Stimulated activated CD4-positive, alpha-beta T cell treated with anti-CD3 and anti-CD28 coated beads, Interleukin-2, amount 100 ng/mL, for 4 hours (primary cell): ENCODE results near the gene UPK2.

Experiments
- DNase-seq: peaks from one replicate; pipeline ENCODE4 v3.0.0-alpha.2; 2020; ENCODE audit warnings: low read depth

UPK2 gene

DNA sequence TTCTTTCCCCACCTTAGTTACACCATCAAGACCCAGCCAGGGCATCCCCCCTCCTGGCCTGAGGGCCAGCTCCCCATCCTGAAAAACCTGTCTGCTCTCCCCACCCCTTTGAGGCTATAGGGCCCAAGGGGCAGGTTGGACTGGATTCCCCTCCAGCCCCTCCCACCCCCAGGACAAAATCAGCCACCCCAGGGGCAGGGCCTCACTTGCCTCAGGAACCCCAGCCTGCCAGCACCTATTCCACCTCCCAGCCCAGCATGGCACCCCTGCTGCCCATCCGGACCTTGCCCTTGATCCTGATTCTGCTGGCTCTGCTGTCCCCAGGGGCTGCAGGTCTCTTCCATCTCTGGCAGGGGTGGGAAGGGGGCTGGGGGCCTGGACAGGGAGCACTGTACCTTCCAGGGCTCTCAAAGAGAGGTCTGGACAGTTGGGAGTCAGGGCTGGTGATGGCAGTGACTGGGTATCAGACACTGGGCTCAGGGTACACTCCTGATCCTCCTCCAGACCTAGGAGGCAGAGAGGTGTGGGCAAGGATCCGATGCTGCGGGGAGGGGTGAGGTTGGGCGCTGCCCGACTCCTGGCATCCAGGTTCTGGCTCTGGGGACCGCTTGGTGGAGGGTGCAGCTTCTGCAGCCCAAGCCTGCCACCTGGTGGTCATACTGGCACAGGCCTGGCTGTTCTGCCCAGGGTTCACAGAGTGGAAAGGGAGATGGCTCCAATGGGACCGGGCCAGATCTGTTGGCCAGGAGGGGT, at the start of gene UPK2:
Gene UPK2 (plus strand): TSS at position 205 of the 753 bp plus-strand sequence. CDS start 53 bp downstream, at position 258.
- DNase-seq = peak; percentile 82

DNA sequence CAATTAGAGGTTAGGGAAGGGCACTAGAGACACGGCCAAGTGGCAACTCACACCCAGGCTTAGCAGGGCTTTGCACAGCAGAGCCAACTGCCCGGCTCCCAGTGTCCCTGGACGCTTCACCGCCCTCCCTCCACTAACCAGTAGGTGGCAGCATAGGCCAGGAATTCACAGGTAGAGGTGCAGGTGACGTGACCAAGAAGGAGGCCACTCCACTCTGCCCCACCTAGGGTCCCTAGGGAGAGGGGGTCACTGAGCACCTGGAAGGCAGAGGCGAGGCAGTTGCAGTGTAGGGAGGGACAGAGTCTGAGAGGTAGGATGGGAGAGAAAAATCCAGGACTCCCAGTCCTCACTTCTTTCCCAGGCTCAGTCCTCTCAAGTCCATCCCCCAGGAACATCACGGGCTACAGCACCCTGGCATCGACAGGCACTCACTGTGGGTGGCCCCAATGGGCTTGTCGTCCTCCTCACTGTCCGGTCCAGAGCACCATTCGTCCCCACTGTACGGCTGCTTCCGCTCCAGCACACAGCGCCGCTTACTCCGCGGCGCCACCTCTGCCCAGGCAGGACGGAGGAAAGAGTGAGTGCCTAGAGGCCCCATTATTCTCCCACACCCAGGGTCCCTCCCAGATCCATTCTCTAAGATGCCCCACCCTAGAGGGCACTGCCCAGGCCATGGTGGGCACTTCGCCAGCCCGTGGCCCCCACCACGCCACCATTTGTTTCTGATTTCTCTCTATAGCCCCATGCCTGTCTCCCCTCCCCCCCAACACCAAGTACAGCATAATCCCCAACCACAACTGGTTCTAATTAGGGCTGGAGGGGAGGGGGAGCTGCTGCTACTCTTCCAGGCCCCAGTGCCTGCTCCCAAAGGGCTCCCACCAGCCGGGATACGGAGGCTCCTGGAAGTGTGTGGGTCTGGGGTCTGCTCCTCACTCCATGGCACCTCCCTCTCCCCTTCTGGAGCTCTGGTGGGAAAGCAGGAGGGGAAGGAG, 48.8 kb upstream of the UPK2 start:
- DNase-seq = peak; percentile 76

DNA sequence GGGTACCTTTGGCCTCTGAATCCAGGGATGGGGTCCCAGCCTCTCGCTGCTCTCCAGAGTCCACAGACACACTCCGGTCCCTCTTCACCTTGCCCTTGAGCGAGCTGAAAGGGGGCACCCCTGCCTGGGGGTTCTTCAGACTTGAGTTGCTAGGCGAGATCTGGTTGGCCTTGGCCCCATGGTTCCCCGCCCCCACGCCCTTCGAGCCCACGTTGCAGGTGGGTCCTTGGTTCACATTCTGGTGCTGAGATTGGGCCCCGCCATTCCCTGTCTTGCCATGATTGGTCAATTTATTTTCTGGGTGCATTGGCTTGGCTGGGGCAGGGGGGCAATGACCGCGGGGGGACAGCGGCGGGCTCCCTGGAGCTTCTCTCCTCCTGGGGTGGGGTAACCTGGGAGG, 47.8 kb upstream of the UPK2 start:
- DNase-seq = no peak

DNA sequence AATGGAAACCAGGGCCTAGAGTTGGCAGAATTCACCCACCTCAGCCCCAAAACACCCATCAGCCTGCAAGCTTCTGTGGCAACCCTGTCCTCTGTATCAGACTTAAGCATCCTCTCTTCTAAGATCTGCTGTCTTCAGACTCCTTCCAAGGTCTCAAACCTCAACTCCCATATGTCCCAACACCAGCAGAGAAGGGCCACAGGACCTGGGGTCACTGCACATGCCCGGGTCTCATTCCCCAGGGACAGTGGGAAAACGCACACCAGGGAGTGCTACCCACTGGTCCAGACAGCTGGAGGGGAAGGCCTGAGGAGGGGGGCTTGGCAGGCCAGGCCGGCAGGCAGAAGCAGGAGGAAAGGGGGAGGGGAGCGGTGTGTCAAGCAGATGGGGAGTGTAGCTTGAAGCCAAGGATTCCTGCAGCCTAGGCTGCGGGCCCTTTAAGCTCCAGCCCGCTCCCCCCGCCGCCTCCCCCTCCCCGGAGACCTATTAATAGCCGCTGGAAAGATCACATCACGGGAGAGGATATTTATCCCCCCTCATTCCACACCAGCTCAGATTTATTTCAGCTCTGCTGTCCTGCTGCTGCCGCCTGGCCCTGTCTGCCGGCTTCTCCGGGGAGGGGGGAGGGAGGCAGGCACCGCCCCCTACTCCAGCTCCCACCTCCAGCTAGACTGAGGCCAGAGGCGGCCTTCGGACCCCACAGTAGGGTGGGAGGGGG, 47.0 kb upstream of the UPK2 start:
- DNase-seq = no peak

DNA sequence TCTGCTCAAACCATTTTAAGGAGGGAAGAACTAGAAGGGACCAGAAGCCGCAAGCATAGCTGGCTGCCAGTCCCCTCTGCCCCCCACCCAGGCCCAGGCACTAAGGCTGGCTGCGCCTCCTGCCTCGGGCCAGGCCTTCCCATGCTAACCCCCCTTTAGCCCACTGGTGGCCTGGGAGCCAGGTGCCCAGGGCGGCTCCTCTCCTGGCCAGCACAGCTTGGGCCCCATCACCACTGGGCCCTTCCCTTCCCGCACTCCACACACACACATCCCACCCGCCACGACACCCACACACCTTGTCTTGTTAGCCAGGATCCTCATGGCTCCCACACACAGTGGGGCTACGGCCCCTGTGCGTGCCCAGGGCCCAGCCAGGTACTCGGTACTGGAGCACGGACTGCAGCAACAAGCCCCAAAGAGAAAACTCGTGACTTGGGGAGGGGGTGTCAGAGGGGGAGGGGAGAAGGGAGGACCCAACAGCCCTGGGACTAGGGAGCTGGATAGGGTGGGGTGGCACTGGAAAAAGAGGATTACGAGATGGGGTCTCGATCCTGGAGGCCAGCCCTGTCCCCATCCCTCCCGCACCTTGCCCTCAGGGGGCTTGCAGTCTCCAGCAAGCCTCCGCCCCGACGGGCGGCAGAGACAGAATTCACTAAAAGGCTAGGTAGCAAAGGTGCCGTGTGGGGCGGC, 46.3 kb upstream of the UPK2 start:
- DNase-seq = no peak

DNA sequence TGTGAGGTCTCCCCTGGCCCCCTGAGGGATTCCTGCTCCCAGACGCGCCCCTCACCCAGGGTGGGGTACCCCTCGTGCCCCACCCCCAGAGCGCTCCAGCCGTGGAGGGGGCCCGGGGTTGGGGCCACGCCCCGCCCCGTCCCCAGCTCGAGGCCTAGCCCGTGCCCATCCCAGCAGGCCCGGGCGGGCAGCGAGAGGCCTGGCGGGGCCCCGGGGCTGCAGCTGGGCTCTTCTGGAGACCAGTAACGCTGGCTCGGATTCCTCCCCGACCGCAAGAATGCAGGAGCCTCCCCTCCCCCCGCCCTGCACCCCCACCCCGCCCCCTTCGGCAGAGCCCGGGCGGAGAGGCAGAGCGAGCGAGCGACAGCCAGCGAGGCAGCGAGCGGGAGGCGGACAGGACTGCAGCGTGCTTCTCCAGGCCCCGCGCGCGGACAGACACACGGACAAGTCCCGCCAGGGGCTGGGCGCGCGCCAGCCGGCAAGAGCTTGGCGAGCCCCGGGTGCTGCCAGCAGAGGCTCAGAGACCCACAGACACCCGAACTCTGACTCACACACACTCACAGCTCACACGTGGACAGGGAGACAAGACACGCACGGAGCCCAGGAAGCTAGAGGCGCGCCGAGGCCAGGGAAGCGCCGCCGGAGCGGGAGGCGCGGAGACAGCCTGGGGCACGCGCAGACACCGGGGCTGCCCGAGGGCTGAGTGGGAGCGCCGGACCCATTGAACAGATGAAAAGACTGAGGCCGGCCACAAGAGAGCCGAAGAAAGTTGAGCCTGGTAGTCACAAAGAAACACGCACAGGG, 45.6 kb upstream of the UPK2 start:
- peak; percentile 59 for DNase-seq

DNA sequence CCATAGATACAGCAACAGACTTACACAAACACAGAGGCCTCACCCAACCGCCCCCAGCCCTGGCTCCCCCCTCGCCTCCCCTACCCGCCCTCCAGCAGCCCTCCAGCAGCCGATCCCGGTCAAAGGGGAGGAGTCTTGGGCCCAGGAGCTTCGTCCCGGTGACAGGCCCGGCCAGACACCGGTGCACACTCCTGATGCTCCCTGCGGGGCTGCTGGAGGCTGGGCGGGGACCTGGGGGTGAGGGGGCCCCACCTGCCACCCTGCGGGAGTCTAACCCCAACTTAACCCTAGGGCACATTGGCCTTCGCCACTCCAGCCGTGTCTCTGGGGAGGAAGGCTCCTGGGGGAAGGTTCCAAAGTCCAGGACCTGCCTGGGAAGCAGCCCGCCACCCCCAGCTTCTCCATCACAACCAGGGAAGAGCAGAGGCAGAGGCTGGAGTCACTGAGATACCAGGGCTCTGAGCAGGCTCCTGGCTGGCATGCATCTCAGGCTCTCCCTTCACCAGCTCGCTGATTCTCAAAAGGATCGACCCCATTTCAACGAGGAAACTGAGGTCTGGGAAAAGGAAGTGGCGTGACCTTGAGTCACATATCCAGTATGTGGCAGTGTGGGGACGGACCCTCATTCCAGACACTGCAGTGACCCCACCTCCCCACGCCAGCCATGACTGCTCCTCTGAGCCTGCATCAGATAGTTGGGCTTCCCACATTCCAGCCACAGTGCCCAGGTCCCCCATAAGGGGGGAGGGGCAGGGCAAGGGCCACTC, 44.8 kb upstream of the UPK2 start:
- no peak for DNase-seq

DNA sequence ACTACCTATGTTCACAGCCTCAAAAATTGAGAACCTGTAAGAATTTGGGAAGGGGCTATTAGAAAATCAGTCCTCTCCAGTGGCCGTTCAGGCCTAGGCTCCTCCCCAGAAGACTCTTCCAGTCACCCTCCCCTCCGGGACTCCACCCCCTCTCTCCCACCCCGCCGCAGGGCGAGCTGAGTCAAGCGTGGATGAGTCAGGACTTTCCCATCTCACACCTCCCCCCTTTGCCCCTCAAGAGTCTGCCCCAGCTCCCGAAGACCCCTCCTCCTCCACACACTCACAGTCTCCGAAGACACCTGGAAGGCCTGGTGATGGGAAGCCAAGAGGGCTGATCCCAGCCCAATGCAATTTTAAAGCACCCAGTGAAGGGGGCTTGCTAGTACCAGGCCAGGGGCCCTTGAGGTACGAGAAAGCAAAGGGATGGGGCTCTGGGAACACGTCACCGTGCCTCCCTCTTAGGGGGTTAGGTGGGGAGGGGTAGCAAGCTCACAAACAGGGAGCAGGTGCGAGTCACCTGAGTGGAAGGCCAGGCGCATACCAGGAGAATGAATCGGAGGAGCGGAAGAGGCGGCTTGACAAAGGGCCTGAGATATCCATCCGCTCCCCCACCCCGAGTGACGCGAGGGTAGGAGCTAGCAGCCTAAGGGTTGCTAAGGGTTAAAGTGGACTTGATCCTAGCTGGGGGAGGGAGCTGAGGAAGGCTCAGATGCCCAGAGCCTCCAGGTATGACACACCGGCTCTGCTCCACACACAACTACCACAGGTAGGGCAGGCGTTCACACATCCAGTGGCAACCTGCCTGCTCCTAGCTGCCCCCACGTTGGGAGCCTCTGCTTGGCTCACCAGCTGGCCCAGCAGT, 44.0 kb upstream of the UPK2 start:
- peak; percentile 85 for DNase-seq

DNA sequence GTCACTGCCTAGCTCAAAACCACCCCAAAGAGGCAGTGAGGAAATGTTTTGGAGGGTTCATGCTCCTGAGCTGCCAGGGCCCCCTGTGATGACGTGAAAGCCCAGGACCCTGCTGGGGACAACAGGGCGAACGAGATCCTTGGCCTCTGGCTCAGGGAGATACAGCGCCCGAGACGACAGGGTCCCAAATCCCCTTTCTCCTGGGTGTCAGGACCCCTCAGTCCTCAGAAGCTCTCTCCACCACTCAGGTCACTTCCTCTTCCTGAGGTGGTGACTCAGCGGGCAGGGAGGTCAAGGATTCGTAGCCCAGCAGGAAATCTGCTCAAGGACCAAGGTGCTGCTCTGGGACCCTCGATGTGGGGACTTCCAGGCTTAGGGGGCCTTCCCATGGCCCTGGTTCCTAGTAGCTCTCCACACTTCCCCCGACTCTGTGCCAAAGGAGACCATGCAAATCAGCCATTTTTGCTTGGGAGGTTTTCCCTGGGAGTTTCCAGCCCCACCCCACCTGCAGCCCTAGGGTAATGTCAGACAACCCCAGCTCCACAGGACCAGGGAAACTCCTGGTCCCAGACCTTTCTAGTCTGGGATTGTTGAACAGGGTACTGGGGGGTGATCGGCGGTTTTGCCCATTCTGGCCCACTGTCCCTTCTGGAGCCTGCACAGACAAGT, 43.2 kb upstream of the UPK2 start:
- no peak for DNase-seq

DNA sequence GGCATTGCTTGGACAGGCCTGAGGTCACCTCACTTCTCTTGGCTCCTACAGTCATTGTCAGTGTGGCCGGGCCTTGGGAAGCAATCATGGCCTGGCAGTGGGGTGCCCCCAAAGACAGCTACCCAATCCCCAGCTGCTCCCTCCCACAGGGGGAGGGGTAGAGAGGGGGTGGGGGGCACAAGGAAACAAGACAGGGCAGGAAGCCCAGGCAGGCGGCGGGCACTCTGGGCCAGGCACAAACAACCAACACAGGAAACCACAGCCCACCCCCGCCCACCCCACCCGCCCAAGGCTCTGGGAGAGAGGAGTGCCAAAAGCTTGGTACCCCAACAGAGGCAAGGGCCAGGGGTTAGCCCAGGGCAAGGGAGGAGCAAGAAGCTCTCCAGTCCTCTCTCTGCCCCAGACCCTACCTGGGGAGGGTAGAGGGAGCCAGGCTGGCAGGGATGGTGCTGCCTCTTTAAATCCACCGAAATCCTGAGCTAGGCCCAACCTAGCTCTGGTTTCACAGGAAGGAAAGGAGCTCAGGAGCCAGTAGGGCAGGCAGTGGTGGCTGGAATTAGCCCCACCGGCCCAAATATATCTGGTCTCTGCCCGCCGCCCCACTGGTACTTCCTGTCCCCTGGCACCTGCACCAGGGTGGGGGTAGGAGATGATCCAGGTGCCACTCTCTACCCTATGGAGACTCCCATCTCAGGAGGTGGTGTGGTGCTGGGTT, 42.5 kb upstream of the UPK2 start:
- no peak for DNase-seq

DNA sequence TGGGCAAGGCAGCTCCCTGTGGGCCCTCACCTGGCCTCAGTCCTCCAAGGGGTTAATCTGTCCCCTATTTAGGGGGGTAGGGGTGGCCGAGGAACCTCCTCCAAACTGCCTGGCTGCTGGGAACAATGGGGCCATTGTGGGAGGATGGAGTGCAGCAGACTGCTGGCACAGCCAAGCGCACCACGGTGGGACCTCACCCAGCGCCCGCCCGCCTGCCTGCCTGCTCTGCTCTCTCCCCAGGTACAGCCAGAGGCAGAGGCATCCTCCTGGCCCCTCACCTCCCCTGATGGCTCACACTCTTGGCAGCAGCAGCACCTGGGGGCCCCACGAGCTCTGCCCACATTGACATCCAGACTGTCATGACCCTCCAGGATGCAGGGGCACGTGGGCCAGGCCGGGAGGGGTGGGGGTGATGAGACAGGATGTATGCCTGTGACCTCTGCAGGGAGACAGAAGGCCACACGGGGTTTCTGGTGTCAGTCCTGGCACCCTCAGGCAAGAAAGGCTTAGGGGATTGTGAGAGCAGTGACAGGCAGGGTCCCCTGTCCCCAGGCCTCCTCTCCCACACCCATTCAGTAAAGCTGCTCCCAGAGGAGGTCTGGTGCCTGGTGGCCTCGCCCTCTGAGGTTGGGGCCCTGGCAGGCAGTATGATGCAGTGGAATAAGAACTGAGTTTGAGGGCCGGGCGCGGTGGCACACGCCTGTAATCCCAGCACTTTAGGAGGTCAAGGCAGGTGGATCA, 41.8 kb upstream of the UPK2 start:
- peak; percentile 40 for DNase-seq

DNA sequence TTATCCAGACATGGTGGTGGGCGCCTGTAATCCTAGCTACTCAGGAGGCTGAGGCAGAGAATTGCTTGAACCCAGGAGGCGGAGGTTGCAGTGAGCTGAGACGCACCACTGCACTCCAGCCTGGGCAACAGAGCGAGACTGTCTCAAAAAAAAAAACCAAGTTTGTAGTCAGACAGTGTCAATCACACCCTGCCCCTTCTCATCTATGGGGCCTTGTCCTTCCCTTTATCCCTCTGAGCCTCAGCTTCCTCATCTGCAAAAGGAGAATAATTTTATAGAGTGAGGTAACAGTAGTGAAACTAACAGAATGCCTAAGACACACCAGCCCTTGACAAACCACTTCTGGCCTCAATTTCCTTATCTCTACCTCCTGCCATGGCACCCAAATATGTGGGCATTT, 41.1 kb upstream of the UPK2 start:
- no peak for DNase-seq

DNA sequence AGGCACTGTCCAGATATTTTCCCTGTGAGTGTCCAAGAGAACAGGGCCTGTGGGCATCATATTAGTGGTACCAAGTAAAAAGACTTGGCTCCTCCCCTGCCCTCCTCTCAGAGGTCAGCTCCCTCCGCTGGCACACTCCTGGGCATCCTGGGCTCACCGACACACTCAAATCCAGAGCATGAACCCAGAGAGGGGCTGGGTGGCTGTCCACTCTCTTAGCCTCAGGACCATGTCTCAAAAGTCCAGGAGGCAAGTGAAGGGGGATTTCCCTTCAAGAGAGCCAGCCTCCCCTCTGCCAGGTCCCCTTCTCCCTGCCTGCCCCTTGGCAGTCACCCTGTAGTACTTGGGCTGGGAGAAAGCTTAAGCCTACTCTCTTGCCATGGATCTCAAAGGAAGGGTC, 40.7 kb upstream of the UPK2 start:
- no peak for DNase-seq

DNA sequence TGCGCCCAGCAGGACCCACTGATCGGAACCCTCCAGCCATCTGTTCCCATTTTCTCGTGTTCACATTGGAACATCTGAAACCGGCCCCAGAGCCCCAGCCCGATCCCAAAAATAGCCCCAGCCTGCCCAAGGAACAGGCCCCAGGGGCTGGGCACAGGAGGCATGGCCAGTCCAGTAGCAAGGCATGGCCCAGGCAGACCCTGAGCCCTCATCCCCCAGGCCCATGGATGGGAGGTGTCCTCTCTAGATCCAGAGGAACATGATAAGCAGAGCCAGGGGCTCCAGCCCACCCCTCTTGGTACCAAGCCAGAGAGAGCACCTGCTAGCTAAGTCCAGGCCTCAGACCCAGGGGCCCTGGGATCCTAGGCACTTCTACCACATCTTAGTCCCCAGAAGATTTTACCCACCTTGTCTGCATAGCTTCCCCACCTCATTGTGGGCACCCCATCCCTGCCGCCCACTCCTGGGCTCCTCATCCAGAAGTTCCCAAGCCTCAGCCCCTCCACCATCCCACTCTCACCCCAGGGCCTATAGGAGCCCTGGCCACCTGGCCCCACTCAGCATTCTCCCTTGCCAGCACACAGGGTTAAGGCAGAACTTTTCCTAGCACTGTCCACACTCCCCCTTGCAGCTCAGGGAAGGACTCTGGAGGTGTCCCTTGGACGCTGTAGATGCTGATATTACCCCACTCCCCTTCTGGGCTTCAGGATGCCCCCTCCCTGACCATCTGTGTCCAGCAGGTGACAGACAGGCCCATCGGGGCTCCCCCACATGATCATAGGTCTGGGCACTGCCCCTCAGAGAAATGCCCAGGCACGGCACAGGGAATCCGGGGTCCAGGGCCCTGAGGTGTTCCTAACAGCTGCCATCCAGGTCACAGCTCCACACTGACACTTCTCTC, 39.9 kb upstream of the UPK2 start:
- no peak for DNase-seq

DNA sequence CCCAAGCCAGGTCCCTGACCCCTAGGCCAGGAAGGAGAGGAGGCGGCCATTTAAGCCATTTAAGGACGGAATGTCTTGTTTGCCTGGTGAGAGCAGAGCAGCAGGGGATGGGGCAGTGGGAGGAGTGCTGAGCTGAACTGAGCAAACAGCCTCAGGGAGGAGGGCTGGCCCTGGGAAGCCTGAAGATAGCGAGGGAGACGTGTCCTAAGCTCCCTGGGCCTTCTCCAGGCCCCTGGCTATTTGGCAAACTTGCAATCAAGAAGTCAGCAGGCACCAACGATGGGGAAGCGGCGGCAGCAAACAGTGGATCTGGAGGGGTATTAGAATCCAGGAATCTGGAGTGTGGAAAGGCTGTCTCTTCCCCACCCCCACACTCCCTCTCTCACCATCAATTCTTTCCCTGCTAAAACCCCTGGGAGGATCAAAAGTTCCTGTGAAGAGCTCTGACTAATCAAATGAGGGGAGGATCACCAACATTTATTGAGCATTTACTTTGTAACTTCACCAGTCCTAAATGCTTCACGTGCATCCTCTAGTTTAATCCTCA, 39.2 kb upstream of the UPK2 start:
- no peak for DNase-seq
